NCI-H526 (cell line): Measurements from ENCODE around the gene FUCA2.
A peak's percentile ranks its signal among the peaks of the same experiment; 100 is the strongest.
"Not testable (repeated sequence)": the region's sequence is repeated elsewhere in the genome, so short reads cannot be mapped to it uniquely, and the experiment has no call there.

Experiments
- DNase-seq, 2 experiments: peaks; one replicate each; lab custom pipeline; 2025; lab: John Stamatoyannopoulos, UW

The FUCA2 gene

DNA sequence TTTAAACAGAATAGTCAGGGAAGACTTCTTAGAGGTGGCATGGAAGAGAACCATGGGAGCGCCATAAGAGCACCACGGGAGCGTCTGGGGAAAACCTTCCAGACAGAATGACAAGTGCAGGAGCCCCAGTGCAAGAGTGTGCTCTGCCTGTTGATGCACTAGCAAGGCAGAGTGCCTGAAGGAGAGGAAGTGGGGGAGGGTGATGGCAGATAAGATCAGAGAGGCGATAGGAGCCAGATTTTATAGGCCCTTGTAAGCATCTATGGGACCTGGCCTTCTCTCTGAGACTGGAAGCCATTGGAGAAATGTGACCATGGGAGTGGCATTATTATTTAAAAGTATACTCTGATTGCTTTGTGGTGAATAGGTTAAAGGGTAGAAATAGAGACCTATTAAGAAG lies 13.1 kb downstream of the FUCA2 start:
- DNase-seq, result no peak

DNA sequence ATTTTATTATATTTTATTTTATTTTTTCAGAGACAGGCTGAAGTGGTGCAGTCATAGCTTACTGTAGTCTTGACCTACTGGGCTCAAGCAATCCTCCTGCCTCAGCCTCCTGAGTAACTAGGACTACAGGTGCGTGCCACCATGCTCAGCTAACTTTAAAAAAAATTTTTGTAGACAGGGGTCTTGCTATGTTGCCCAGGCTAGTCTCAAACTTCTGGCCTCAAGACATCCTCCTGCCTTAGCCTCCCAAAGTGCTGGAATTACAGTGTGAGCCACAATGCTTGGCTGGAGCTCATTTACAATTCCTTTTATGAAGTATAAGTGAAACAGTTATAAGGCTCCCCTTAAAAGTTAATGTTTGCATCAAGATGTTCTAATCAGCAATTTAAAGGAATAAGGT lies 14.5 kb downstream of the FUCA2 start:
- DNase-seq, result no peak

DNA sequence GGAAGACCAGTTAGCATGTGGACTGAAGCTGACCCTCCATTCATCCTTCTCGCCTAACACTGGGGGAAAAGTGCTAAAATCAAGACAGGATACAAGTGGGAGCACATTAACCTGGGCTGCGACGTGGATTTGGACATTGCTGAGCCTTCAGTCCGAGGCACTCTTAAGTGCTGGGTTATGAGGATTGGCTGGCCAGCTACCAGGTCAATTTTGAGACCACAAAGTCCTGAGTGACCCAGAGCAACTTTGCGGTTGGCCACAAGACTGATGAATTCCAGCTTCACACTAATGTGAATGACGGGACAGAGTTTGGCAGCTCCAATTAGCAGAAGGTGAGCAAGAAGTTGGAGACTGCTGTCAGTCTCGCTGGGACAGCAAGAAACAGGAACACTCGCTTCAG lies 20.7 kb downstream of the FUCA2 start:
- no peak for DNase-seq

DNA sequence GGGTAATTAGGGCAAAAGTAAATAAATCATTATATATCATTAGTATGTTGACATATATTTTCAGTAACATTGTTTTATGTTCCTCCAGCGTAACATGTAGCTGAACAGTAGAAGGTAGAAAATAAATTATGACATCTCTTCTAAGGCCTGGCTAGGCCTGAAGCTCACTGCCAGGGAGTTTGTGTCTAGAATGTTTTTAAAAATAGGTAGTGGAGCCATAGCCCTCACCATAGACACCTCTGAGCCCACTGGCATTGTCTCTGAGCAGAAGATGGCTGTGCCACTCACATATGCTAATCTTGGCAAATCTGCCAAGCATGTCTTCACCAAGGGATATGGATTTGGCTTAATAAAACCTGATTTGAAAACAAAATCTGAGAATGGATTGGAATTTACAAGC lies 21.3 kb downstream of the FUCA2 start:
- DNase-seq, result no peak

DNA sequence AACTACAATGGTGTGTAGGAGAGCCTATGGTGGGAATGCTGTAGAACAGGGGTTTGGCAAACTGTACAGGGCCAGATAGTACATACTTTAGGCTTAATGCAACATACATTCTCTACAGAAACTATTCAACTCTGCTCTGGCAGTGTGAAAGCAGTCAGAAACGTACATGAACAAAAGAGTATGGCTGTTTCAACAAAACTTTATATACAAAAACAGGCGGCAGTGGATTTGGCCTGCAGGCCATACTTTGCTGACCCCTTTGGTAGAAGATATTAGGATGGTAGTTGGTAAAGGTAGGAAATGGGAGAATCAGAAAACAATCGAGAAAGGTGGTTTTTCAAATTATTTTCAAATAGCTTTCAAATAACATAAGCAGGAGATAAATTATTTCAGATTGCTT lies 24.8 kb downstream of the FUCA2 start:
- DNase-seq, result no peak

DNA sequence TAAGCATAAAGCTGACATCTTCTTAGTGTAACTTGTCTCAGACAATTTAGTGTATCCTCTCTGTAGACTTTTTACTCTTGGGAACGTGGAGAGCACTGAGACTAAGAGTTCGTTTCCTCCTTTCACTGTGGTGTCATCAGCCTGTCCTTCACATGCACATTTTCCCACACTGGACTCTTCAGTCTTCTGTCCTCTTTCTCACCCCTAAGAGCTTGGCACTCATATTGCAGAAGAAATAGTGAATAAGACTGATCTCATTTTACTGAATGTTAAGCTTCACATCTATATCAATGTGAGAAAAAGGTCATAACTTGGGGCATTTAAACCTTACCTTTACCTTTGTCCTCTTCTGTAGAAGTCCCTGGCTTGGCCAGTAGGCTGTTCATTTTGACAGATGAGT lies 25.6 kb downstream of the FUCA2 start:
- DNase-seq, result no peak

DNA sequence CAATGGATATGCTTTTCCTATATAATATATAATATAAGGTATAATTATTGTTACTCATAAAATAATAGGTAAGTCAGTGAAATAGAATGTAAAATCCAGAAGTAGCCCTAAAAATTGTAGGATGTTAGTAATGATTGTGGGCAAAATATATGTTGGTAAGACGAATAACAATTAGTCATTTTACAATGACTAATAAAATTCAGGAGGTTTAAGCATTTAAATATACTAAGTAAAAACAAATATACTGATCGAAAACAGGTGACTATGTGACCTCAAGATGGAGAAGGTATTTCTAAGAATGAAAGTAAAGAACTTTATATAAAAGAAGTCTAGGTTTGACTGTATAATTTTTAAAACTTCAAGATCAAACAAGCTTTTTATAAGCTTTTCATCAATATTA lies 28.9 kb downstream of the FUCA2 start:
- no peak for DNase-seq

DNA sequence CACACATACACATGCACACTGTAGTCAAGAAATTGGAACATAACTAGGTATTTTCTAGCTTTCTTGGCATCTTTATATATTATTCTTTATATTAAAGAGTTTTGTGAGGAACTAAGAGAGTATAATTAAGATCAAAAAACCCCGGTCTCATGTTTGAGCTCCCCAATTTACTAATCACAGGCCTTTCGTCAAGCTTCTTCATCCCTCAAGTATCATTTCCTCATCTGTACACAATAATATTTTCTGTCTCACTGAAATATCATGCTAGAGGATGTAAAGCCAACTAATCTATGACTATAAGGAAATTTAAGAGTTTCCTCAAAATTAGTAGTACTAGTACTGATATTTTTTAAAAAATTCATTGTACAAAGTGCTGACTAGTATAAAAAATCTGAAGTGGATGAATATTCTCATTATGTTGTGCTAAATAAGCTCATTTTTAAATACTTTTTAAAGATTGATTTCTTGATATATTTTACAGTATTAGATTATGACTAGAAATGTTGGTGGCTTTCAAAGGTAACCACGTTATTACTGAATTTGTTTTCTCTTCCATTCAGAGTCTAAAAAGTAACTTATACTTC lies 32.9 kb downstream of the FUCA2 start:
- DNase-seq, result no peak

DNA sequence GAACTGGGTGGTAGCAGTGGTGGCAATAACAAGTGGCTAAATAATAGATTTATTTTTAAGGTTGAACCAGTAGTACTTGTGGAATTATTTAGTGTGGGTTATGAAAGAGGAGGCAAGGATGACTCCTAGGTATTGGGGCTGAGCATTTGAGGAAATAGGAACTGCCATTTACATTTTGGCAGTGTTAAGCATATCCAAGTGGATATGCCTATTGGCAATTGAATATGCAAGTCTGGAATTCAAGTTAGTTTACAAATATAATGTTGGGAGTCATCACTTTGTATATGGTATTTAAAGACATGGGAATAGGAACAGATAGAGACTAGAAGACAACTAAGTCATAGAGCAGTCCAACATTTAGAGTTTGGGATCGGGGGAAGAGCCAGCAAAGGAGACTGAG lies 35.0 kb downstream of the FUCA2 start:
- no peak for DNase-seq

DNA sequence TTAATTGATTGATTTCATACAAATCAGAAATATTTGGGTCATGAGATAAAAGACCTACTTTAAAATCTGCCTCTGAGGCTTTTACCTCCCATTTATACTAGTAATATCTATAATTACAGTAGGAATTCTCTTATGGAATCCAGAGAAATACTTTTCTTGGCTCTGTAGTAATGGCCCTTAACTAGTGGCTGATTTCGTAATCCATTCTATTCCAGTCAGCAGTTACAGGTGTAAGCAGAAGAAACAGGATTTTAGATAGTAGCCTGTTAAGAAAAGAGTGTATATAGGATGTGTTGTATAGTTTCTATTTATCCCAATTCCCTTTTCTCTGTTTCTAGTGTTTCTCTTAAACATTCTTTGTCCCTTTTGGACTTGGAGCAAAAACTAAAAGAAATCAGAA lies 39.7 kb downstream of the FUCA2 start:
- no peak for DNase-seq

DNA sequence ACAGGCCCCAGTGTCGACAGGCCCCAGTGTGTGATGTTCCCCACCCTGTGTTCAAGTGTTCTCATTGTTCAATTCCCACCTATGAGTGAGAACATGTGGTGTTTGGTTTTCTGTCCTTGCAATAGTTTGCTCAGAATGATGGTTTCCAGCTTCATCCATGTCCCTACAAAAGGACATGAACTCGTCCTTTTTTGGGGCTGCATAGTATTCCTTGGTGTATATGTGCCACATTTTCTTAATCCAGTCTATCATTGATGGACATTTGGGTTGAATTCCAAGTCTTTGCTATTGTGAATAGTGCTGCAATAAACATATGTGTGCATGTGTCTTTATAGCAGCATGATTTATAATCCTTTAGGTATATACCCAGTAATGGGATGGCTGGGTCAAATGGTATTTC lies 42.7 kb downstream of the FUCA2 start:
- not testable (repeated sequence) for DNase-seq

DNA sequence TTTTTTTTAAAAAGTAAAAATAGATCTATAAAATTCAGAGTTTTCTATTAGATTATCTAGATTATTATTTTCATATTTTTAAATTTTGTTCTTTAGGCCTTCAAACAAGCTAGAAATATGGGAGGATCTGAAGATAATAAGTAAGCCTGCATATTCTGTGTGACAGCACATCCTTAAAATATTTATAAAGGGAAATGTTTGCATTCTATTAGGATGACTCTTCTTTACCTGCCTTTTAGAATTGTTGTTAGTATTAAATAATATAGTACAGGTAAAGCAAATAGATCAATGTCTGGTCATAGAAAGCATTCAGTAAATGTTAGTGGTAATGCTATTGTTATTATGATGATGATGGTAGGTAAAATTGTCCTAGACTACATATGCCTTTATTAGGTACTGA lies 43.5 kb downstream of the FUCA2 start:
- no peak for DNase-seq

DNA sequence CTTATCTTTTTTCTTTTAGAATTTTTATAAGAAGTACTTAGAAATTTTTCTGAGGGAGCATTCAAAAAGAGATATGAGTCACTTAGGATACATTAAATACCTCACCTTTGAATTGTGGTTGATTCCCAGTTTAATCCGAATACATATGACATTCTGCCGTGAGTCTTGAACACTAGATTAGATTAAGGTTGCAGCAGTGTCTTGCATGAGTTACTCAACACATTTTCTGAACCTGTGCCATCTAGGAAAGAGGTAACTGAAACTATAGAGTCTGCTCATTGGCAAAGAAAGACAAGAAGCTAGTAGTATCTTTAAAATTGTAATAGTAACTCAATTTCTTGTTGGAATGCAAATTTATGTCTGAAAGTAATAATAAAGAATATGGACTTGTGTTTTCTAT lies 46.0 kb downstream of the FUCA2 start:
- no peak for DNase-seq

DNA sequence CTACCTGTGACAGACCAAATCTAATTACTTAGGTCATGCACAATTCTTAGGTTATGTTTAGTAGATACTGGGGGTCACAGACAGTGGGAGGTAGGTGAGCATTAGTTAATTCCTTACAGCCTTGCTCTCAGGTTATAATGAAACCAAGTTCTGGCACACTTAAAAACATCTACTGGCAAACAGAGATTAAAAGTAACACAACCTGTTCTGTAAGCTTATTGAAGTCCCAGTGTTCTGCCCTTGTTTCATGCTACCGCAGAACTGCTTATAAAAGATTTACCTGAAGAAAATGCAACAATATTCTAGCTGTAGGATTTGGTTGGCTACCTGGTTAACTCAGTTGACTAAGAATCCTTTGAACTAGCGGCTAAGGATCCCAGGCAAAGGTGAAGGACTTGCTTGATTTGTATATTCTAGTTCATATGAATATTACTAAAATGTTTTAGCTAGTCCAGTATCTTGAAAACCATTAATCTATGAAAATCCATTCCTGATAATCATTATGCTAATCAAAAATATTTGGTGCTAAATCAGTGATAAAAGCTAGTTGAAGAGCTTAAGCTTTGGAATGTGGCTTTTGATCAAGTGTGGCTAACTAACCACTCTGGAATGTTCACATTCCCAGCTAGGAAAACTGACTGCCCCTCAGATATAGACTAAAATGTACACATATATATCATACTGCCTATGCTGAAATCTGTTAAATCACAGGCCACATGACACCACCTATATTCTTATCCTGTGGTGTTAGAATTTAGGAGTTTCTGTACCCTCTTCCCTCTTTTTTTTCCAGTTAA lies 53.8 kb downstream of the FUCA2 start:
- DNase-seq, result no peak

DNA sequence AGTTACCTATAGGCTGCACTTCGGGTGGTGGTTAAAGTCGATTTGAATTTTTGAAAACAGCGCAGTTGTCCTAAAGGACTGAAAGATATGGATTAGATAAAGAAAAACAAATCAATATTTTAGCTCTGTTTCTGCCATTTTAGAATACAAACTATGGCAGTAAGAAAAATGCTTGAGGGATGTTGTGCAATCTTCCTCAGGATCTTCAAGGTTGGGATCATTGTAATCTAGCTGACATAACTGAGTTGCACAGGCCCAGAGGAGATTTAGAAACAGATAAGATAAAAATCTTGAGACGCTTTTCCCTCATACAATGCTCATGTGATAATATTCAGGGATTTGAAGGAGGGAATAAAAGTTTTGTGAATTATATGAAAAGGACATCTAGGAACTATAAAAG lies 60.0 kb downstream of the FUCA2 start:
- DNase-seq, result no peak

DNA sequence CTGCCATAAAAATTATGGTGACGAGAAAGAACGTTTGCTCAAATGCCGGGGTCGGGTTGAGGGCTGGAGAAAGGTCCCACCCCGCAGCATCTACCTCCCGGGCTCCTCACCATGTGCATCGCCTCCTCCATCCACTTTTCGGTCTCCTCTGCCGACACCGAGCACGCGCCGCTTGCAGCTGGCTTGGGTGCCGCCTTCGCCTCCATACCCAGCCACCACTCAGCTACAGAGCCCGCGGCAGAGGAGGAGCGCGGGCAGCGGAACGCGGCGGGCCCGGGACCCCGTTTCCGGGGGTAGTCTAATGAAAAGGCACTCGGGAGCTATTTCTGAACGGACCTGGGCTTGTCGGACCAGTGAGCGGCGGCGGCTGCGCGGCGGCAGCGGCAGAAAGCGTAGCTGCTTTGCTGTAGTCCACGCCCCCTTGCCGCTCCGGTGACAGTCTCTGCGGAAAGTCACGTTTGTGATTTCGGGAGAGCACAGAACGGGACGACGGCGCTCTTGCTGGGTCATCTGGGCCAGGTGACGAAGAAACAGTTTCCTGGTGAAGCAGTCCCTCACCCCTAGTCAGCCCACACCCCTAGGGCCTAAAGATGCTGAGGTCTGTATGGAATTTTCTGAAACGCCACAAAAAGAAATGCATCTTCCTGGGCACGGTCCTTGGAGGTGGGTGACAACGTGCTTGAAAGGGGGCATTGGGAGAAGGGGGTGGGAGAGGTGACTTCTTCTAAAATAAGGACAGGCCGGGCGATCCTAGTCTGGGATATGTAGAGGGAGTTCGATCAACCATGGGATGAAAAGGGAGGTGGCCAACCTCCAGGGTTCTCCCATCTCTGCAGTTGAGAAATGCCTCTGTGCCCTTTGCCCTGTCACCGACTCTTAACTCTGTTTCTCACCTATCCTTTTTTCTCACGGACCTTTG lies 60.8 kb downstream of the FUCA2 start, which contains the start of the genes ADAT2 and PEX3:
TSS of gene ADAT2 (minus strand) at position 243 of the 919 bp plus-strand sequence. CDS start at position 206, 37 bp downstream.
TSS of gene PEX3 (plus strand) at position 353 of the 919 bp plus-strand sequence. CDS start at position 591, 238 bp downstream.
- DNase-seq, result peak; percentile 84 to 96

DNA sequence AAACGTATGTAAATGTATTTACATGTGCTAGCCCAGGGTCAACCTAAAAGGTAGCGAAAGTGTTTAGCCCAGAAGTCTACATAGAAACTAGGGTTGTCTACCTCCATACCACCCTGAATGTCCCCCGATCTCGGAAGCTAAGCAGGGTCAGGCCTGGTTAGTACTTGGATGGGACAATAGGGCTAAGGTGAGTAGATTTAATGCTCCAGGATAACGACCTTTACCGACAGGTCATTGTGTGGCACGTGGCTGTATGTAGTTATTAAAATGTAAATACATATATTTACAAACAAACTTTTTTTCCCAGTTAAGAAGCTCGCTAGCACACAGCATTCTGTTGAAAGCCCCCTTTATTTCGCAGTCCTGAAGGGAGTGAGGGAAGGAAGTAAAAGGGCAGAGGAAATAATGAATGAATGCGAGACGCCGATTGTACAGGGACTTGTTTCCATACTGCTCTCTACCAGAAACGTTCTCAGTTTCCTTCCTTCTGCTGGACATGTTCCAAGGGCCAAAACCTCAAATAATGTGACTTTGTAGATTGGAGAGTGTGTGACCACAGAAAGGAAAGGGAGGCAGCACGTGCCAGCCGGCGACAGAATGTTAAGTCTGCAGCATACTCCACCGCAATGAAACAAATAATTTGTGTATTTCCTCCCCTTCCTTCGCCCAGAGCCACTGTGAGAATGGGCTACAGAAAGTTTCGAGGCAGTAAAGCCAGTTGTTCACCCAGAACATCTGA lies 61.6 kb downstream of the FUCA2 start:
- DNase-seq, result peak; percentile 25 to 61

DNA sequence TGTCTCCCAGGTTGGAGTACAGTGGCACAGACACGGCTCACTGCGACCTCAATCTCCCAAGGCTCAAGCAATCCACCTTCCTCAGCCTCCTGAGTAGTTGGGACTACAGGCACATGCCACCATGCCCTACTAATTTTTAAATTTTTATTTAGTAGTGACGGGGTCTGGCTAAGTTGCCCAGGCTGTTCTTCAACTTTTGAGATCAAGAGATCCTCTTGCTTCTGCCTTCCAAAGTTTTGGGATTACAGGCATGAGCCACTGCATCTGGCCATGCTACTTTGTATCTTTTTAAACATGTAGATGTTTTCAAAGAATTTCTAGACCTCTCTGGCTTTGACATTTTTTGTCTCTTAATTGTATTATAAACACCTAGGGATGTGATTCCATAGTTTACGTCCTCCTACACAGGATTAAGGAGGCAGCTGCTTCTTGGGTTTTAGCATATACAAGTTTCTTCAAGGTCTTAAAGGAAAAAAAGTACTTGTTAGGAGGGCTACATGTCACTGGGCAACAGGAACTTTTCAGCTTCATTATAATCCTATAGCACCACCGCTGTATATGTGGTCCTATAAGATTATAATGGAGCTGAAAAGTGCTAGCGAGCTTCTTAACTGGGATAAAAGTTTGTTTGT lies 62.3 kb downstream of the FUCA2 start:
- no peak for DNase-seq

DNA sequence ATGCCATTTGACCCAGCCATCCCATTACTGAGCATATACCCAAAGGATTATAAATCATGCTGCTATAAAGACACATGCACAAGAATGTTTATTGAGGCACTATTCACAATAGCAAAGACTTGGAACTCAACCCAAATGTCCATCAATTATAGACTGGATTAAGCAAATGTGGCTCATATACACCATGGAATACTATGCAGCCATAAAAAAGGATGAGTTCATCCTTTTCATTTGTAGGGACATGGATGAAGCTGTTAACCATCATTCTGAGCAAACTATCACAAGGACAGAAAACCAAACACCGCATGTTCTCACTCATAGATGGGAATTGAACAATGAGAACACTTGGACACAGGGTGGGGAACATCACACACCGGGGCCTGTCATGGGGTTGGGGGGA lies 63.7 kb downstream of the FUCA2 start:
- not testable (repeated sequence) for DNase-seq
